Glutamatergic neuron (in vitro differentiated cells): ENCODE data around the gene GNPTAB. TPM values are rescaled to one million over a fixed set of nuclear protein-coding genes. Genes with fewer than 3 reads are reported as not detected.

Experiments
- DNase-seq: peaks from one replicate; pipeline ENCODE4 v3.0.0; 2022
- H3K27ac Mint-ChIP-seq: one replicate; pipeline ENCODE4 v1.8.0; 2020; ENCODE audit warnings: mild to moderate bottlenecking, mixed read lengths, inconsistent platforms; ENCODE audit not compliant: unreplicated experiment
- H3K27me3 Mint-ChIP-seq: one replicate; pipeline ENCODE4 v1.8.0; 2020; ENCODE audit warnings: mild to moderate bottlenecking, moderate library complexity, mixed read lengths, inconsistent platforms; ENCODE audit not compliant: unreplicated experiment
- H3K36me3 Mint-ChIP-seq: one replicate; pipeline ENCODE4 v1.8.0; 2020; ENCODE audit warnings: mild to moderate bottlenecking, mixed read lengths, inconsistent platforms; ENCODE audit not compliant: unreplicated experiment
- H3K4me1 Mint-ChIP-seq: one replicate; pipeline ENCODE4 v1.8.0; 2020; ENCODE audit warnings: mild to moderate bottlenecking, low read depth, mixed read lengths, inconsistent platforms; ENCODE audit not compliant: unreplicated experiment
- H3K4me3 Mint-ChIP-seq: one replicate; pipeline ENCODE4 v1.8.0; 2020; ENCODE audit warnings: mild to moderate bottlenecking, mixed read lengths, inconsistent platforms; ENCODE audit not compliant: unreplicated experiment
- H3K9me3 Mint-ChIP-seq: one replicate; pipeline ENCODE4 v1.8.0; 2020; ENCODE audit warnings: mild to moderate bottlenecking, moderate library complexity, mixed read lengths, inconsistent platforms; ENCODE audit not compliant: unreplicated experiment
- CTCF ChIP-seq: fragments of 200-600 bp; sonication (generic); IDR thresholded peaks from one replicate; pipeline ENCODE4 v1.5.0; 2021; ENCODE audit not compliant: partially characterized antibody, unreplicated experiment
- long read RNA-seq: library from polyadenylated mRNA; unstranded; transcript quantifications from one replicate; pipeline ENCODE4 v2.0.0, GENCODE V29; 2020; ENCODE audit not compliant: unreplicated experiment
- total RNA-seq: library from RNA; stranded (reverse); fragmentation: NEBNext Ultra II Directional; extraction: Animal tissue kit (Norgen Biotek cat#: 25700); gene quantifications from one replicate; pipeline ENCODE4 v1.2.1, GENCODE V29; 2021; ENCODE audit not compliant: unreplicated experiment

Gene GNPTAB
- 20.6 TPM for total RNA-seq
- long read RNA-seq, partial matches to known transcripts: 2 of 2 reads
- long read RNA-seq, other reads (novel, unspliced or antisense): 0 of 2 reads

- peak; percentile 94 for DNase-seq
- Mint-ChIP-seq H3K27ac (peak within 1 kb of the TSS; percentile 48), H3K4me3 (peak within 1 kb of the TSS; percentile 94), H3K4me1 (no peaks in the 10 kb centered on the region), H3K9me3 (no peaks in the 10 kb centered on the region), H3K27me3 (peaks cover 2% of the 10 kb centered on the region), H3K36me3 (no peaks in the 10 kb centered on the region)
- peak; percentile 71 for TF ChIP-seq CTCF
Measured at GRCh38 chr12:101830367-101831325, at the start of gene GNPTAB. Gene GNPTAB (minus strand): TSS chr12:101830959. CDS start chr12:101830675, 284 bp downstream.

- no peaks in the 10 kb centered on the region for H3K36me3 Mint-ChIP-seq
- H3K9me3 Mint-ChIP-seq: no peaks in the 10 kb centered on the region
- no peaks in the 10 kb centered on the region for H3K4me1 Mint-ChIP-seq
- no peak for TF ChIP-seq CTCF
- peak overlapping the region; percentile 62 for H3K4me3 Mint-ChIP-seq
- DNase-seq: no peak
- H3K27ac Mint-ChIP-seq: no peak overlapping the region
- no peaks in the 10 kb centered on the region for H3K27me3 Mint-ChIP-seq
Measured at GRCh38 chr12:101878243-101878821, 47.6 kb upstream of the GNPTAB start.

GRCh38 chr12:101877806-101878242 lies 47.1 kb upstream of the GNPTAB start:
- Mint-ChIP-seq H3K4me3 (peak overlapping the region; percentile 62), H3K27ac (no peak overlapping the region), H3K9me3 (no peaks in the 10 kb centered on the region), H3K36me3 (no peaks in the 10 kb centered on the region), H3K27me3 (no peaks in the 10 kb centered on the region), H3K4me1 (no peaks in the 10 kb centered on the region)
- TF ChIP-seq CTCF: no peak
- peak; percentile 19 for DNase-seq

- H3K4me3 Mint-ChIP-seq: peak within 1 kb of the TSS; percentile 67
- peak; percentile 76 for DNase-seq
- no peaks in the 10 kb centered on the region for H3K9me3 Mint-ChIP-seq
- no peaks in the 10 kb centered on the region for H3K27me3 Mint-ChIP-seq
- no peak within 1 kb of the TSS for H3K27ac Mint-ChIP-seq
- no peaks in the 10 kb centered on the region for H3K36me3 Mint-ChIP-seq
- no peaks in the 10 kb centered on the region for H3K4me1 Mint-ChIP-seq
- TF ChIP-seq CTCF: no peak
Measured at GRCh38 chr12:101876861-101877805, 46.4 kb upstream of the GNPTAB start, which contains the start of gene DRAM1. Gene DRAM1 (plus strand): TSS chr12:101877580. CDS start chr12:101877790, 210 bp downstream.
